GM12878 (cell line): ENCODE measurements around the gene NTM. TPM values are rescaled to one million over a fixed set of nuclear protein-coding genes. Genes with fewer than 3 reads are reported as not detected.

Source experiments
- ATAC-seq: fragments of 200-7000 bp; cut with Tn5 transposase; 3 replicates; pipeline ENCODE4 v1.9.1; 2020; ENCODE audit warnings: mild to moderate bottlenecking, moderate library complexity
- BruUV-seq: library from RNA; stranded (reverse); fragments of 400-500 nt; replicated peaks from 2 replicates; lab custom pipeline; 2021; lab: Mats Ljungman, UMichigan
- CTCF ChIA-PET: fragments of 300-600 bp; sonication (Branson Sonifier 250); formaldehyde crosslinking; extraction: SDS; loops from one replicate; lab custom pipeline; 2021; ENCODE audit warnings: inconsistent platforms; lab: Yijun Ruan, JAX
- POLR2A ChIA-PET: fragments of 350-600 bp; formaldehyde crosslinking; extraction: SDS; loops from one replicate; lab custom pipeline; 2021; ENCODE audit warnings: inconsistent platforms; lab: Charles Lee
- RAD21 ChIA-PET: fragments of 300-600 bp; sonication (Branson Sonifier 250); formaldehyde crosslinking; loops from one replicate; lab custom pipeline; 2023; ENCODE audit warnings: antibody characterized with exemption; ENCODE audit not compliant: unreplicated experiment; lab: Charles Lee
- SMC1A ChIA-PET: fragments of 300-600 bp; sonication (Branson Sonifier 250); formaldehyde crosslinking; loops from one replicate; lab custom pipeline; 2023; ENCODE audit not compliant: unreplicated experiment, uncharacterized antibody; lab: Charles Lee
- DNase-seq: peaks from one replicate; pipeline ENCODE4 v3.0.0-alpha.2; 2011; ENCODE audit warnings: low read depth, low spot score
- FAIRE-seq: peaks from 3 replicates; lab custom pipeline; 2011; peaks lifted over from hg19 to GRCh38; lab: Jason Lieb, UNC
- H2AFZ ChIP-seq: 2 replicates; pipeline ENCODE4 v1.6.0; 2011; ENCODE audit warnings: low read depth, low read length, control low read depth; ENCODE audit not compliant: control insufficient read depth
- H3K27ac ChIP-seq: 2 replicates; pipeline ENCODE4 v1.5.1; 2011; ENCODE audit warnings: control low read depth; ENCODE audit not compliant: control insufficient read depth, insufficient read depth
- H3K27me3 ChIP-seq, 2 experiments: replicated peaks in 1 of 2; 2 replicates each; pipeline versions ENCODE4 v1.6.0 to v1.6.1; 2011; ENCODE audit warnings: low read length in 1 of 2; ENCODE audit not compliant: control insufficient read depth in 2 of 2, insufficient read depth in 2 of 2
- H3K36me3 ChIP-seq, 2 experiments: 2 replicates each; pipeline ENCODE4 v1.5.1; 2011; ENCODE audit warnings: low read length in 1 of 2; ENCODE audit not compliant: control insufficient read depth in 2 of 2, insufficient read depth in 2 of 2
- H3K4me1 ChIP-seq: 2 replicates; pipeline ENCODE4 v1.6.1; 2011; ENCODE audit warnings: mild to moderate bottlenecking, low read length, moderate library complexity, mixed read lengths; ENCODE audit not compliant: control insufficient read depth, insufficient read depth
- H3K4me2 ChIP-seq: 2 replicates; pipeline ENCODE4 v1.6.0; 2011; ENCODE audit warnings: control low read depth; ENCODE audit not compliant: control insufficient read depth, insufficient read depth
- H3K4me3 ChIP-seq: fragments of 200-600 bp; sonication (generic); 2 replicates; pipeline ENCODE4 v1.5.1; 2016
- H3K79me2 ChIP-seq: 2 replicates; pipeline ENCODE4 v1.6.0; 2011; ENCODE audit warnings: low read length; ENCODE audit not compliant: control insufficient read depth, insufficient read depth
- H3K9ac ChIP-seq: 2 replicates; pipeline ENCODE4 v1.8.0; 2011; ENCODE audit warnings: low read length, control low read depth, mixed read lengths; ENCODE audit not compliant: control insufficient read depth, insufficient read depth
- H3K9me3 ChIP-seq: replicated peaks from 3 replicates; pipeline ENCODE4 v1.5.1; 2011; ENCODE audit warnings: mild to moderate bottlenecking, low read length; ENCODE audit not compliant: control insufficient read depth, insufficient read depth
- H4K20me1 ChIP-seq: 2 replicates; pipeline ENCODE4 v1.6.0; 2011; ENCODE audit not compliant: control insufficient read depth, insufficient read depth
- BACH1 ChIP-seq: fragments of 450-650 bp; IDR thresholded peaks from 2 replicates; pipeline ENCODE4 v1.6.1; 2017; ENCODE audit warnings: mild to moderate bottlenecking, borderline replicate concordance
- GATAD2B ChIP-seq: fragments of 450-650 bp; conservative IDR thresholded peaks from 2 replicates; pipeline ENCODE4 v1.6.1; 2017; ENCODE audit warnings: low read depth, mild to moderate bottlenecking, moderate library complexity
- MTA3 ChIP-seq: IDR thresholded peaks from 2 replicates; pipeline ENCODE4 v1.6.1; 2012; ENCODE audit warnings: low read length, inconsistent platforms, borderline replicate concordance
- MYB ChIP-seq: fragments of 150-350 bp; IDR thresholded peaks from 2 replicates; pipeline ENCODE4 v1.6.1; 2014; ENCODE audit warnings: mild to moderate bottlenecking, low read depth, low read length, borderline replicate concordance
- PML ChIP-seq: IDR thresholded peaks from 2 replicates; pipeline ENCODE4 v1.6.1; 2012; ENCODE audit warnings: low read length, inconsistent platforms
- SIX5 ChIP-seq: IDR thresholded peaks from 2 replicates; pipeline ENCODE4 v1.6.1; 2011; ENCODE audit warnings: mild to moderate bottlenecking, low read depth, low read length, moderate library complexity; ENCODE audit not compliant: severe bottlenecking
- SUZ12 ChIP-seq: fragments of 200-600 bp; sonication (generic); IDR thresholded peaks from one replicate; pipeline ENCODE4 v1.6.1; 2018; ENCODE audit warnings: antibody characterized with exemption, mild to moderate bottlenecking; ENCODE audit not compliant: unreplicated experiment
- WGBS: methylation state at CpG from one replicate; pipeline ENCODE4 v1.1.6; 2016; ENCODE audit warnings: low lambda C conversion rate; ENCODE audit not compliant: insufficient replicate concordance, insufficient coverage; ENCODE audit errors: missing lambda C conversion rate; 5-methylcytosine and 5-hydroxymethylcytosine counted together
- in situ Hi-C: fragments of 300-500 bp; cut with MboI; formaldehyde crosslinking; loops from 9 replicates; pipeline ENCODE4 v1.14.3; 2018; ENCODE audit warnings: mixed read lengths
- intact Hi-C: fragments of 100-400 bp; cut with micrococcal nuclease; formaldehyde crosslinking; loops from one replicate; pipeline ENCODE4 v1.14.2; 2022; ENCODE audit not compliant: unreplicated experiment
- polyA plus RNA-seq, 11 experiments: library from polyadenylated mRNA; depleted of rRNA in 4 of 11; unstranded in 6 of 11; stranded (reverse) in 5 of 11; fragments of >200 nt; fragmentation: Nextera tagmentation in 4 of 11; fragmentation: Illumina TruSeq in 1 of 11; extraction: Ambion mirVana in 4 of 11; extraction: Trizol in 1 of 11; gene quantifications; 1 replicate in 1 of 11; 2 replicates in 10 of 11; pipeline versions ENCODE4 v1.2.1 to v1.2.3, GENCODE V29; 2011 to 2016; ENCODE audit warnings: inconsistent platforms in 2 of 11, missing spikeins in 2 of 11, low read depth in 1 of 11
- total RNA-seq, 4 experiments: library from RNA; depleted of rRNA in 3 of 4; stranded (reverse); fragments of >200 nt in 3 of 4; fragmentation: Illumina TruSeq in 1 of 4; extraction: Trizol in 1 of 4; gene quantifications; 2 replicates each; pipeline versions ENCODE4 v1.2.1 to v1.2.3, GENCODE V29; 2013 to 2021
- TF ChIP-seq, protein P1 (sequence below): fragments of 450-650 bp; IDR thresholded peaks from 2 replicates; pipeline ENCODE4 v1.6.1; 2017; ENCODE audit warnings: mild to moderate bottlenecking, moderate library complexity
- TF ChIP-seq, protein P2 (sequence below): fragments of 450-650 bp; IDR thresholded peaks from 2 replicates; pipeline ENCODE4 v1.6.1; 2017; ENCODE audit warnings: low read depth, mild to moderate bottlenecking, moderate library complexity
- TF ChIP-seq, protein P3 (sequence below): IDR thresholded peaks from 2 replicates; pipeline ENCODE4 v1.6.1; 2012; ENCODE audit warnings: low read depth, low read length, improper control_type of control experiment

The NTM gene
- total and polyA plus RNA-seq, 10 of the 15 experiments (the other 5 are each of a cell fraction or from before 2014, with no cell fraction given), result not detected

DNA sequence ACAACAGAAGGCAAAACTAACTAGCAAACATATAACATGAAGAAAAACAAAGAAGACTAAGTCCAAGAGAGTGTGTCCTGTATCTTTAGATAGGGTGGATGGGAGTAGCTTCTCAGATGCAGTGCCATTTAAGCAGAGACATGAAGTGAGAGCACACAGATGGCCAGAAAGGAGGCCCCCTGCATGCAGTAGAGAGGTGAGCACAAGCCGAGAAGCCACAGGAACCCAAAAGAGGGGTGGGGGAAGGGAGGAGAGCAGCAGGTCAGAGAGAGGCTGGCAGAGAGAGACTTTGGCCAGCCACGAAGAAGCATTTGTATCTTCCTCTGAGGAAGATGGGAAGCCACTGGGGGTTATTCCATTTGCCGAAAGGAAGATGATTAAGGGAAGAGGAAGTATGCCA lies 86.7 kb downstream of the NTM start:
- ChIA-PET CTCF (no interaction called here), RAD21 (no interaction called here), SMC1A (no interaction called here), POLR2A (no interaction called here)
- in situ Hi-C loops (no loop called here), intact Hi-C loops (no loop called here)
- Histone ChIP-seq H3K4me3 (no peak overlapping the region), H3K9ac (no peak overlapping the region), H3K79me2 (no peaks in the 10 kb centered on the region), H2AFZ (no peak overlapping the region), H3K27ac (no peak overlapping the region), H3K9me3 (no peaks in the 10 kb centered on the region), H3K4me2 (no peak overlapping the region), H3K36me3 (no peaks in the 10 kb centered on the region), H4K20me1 (no peaks in the 10 kb centered on the region), H3K27me3 (no peaks in the 10 kb centered on the region; a peak in 1 of 4 replicates), H3K4me1 (no peaks in the 10 kb centered on the region)
- no peak for TF ChIP-seq GATAD2B
- TF ChIP-seq, protein P1, sequence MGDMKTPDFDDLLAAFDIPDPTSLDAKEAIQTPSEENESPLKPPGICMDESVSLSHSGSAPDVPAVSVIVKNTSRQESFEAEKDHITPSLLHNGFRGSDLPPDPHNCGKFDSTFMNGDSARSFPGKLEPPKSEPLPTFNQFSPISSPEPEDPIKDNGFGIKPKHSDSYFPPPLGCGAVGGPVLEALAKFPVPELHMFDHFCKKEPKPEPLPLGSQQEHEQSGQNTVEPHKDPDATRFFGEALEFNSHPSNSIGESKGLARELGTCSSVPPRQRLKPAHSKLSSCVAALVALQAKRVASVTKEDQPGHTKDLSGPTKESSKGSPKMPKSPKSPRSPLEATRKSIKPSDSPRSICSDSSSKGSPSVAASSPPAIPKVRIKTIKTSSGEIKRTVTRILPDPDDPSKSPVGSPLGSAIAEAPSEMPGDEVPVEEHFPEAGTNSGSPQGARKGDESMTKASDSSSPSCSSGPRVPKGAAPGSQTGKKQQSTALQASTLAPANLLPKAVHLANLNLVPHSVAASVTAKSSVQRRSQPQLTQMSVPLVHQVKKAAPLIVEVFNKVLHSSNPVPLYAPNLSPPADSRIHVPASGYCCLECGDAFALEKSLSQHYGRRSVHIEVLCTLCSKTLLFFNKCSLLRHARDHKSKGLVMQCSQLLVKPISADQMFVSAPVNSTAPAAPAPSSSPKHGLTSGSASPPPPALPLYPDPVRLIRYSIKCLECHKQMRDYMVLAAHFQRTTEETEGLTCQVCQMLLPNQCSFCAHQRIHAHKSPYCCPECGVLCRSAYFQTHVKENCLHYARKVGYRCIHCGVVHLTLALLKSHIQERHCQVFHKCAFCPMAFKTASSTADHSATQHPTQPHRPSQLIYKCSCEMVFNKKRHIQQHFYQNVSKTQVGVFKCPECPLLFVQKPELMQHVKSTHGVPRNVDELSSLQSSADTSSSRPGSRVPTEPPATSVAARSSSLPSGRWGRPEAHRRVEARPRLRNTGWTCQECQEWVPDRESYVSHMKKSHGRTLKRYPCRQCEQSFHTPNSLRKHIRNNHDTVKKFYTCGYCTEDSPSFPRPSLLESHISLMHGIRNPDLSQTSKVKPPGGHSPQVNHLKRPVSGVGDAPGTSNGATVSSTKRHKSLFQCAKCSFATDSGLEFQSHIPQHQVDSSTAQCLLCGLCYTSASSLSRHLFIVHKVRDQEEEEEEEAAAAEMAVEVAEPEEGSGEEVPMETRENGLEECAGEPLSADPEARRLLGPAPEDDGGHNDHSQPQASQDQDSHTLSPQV, result no peak
- TF ChIP-seq, protein P2, sequence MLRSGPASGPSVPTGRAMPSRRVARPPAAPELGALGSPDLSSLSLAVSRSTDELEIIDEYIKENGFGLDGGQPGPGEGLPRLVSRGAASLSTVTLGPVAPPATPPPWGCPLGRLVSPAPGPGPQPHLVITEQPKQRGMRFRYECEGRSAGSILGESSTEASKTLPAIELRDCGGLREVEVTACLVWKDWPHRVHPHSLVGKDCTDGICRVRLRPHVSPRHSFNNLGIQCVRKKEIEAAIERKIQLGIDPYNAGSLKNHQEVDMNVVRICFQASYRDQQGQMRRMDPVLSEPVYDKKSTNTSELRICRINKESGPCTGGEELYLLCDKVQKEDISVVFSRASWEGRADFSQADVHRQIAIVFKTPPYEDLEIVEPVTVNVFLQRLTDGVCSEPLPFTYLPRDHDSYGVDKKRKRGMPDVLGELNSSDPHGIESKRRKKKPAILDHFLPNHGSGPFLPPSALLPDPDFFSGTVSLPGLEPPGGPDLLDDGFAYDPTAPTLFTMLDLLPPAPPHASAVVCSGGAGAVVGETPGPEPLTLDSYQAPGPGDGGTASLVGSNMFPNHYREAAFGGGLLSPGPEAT, result no peak
- no peak for TF ChIP-seq PML
- no peak for TF ChIP-seq BACH1
- no peak for TF ChIP-seq MYB
- TF ChIP-seq MTA3, result no peak
- TF ChIP-seq SUZ12, result no peak
- TF ChIP-seq, protein P3, sequence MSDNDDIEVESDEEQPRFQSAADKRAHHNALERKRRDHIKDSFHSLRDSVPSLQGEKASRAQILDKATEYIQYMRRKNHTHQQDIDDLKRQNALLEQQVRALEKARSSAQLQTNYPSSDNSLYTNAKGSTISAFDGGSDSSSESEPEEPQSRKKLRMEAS, result no peak
- no peak for TF ChIP-seq SIX5
- 0% methylated on average over 3 of the region's 3 CpGs for WGBS
- DNase-seq (no peak), ATAC-seq (no peak), FAIRE-seq (no peak)
- BruUV-seq, result no TSS peak
